Caco-2 (cell line): Measurements from ENCODE around the gene GLYATL1. TPM values are rescaled to one million over a fixed set of nuclear protein-coding genes. Genes with fewer than 3 reads are reported as not detected.

Source experiments
- BruUV-seq: library from RNA; stranded (reverse); fragments of 400-500 nt; replicated peaks from 2 replicates; lab custom pipeline; 2021; lab: Mats Ljungman, UMichigan
- CTCF ChIA-PET: fragments of 300-600 bp; sonication (Branson Sonifier 250); formaldehyde crosslinking; loops from one replicate; lab custom pipeline; 2022; ENCODE audit warnings: antibody characterized with exemption; lab: Charles Lee
- POLR2A ChIA-PET: fragments of 300-600 bp; sonication (Branson Sonifier 250); formaldehyde crosslinking; loops from one replicate; lab custom pipeline; 2022; ENCODE audit warnings: antibody characterized with exemption; lab: Charles Lee
- DNase-seq, 2 experiments: peaks; one replicate each; pipeline versions ENCODE4 v3.0.0 to v3.0.0-alpha.2; 2020 to 2022
- H3K27me3 ChIP-seq: replicated peaks from 2 replicates; pipeline ENCODE4 v1.6.0; 2011; ENCODE audit warnings: low read length; ENCODE audit not compliant: control insufficient read depth, insufficient read depth
- H3K36me3 ChIP-seq: 2 replicates; pipeline ENCODE4 v1.5.1; 2011; ENCODE audit warnings: low read length; ENCODE audit not compliant: control insufficient read depth, insufficient read depth
- H3K4me1 ChIP-seq: fragments of 250-450 bp; sonication (Bioruptor Pico); 2 replicates; pipeline ENCODE4 v1.5.1; 2020; ENCODE audit warnings: mild to moderate bottlenecking
- H3K4me3 ChIP-seq: 2 replicates; pipeline ENCODE4 v1.5.1; 2011; ENCODE audit warnings: low read depth, mild to moderate bottlenecking, control low read depth, low read length
- H3K9me3 ChIP-seq: fragments of 250-450 bp; sonication (Bioruptor Pico); 2 replicates; pipeline ENCODE4 v1.5.1; 2020; ENCODE audit warnings: mild to moderate bottlenecking, moderate library complexity
- H3K27ac Mint-ChIP-seq: one replicate; pipeline ENCODE4 v1.8.0; 2022; ENCODE audit warnings: mixed read lengths; ENCODE audit not compliant: unreplicated experiment
- H3K27me3 Mint-ChIP-seq: one replicate; pipeline ENCODE4 v1.8.0; 2022; ENCODE audit warnings: mixed read lengths; ENCODE audit not compliant: insufficient read depth, unreplicated experiment
- H3K36me3 Mint-ChIP-seq: one replicate; pipeline ENCODE4 v1.8.0; 2022; ENCODE audit warnings: mild to moderate bottlenecking, mixed read lengths; ENCODE audit not compliant: insufficient read depth, unreplicated experiment
- H3K4me1 Mint-ChIP-seq: one replicate; pipeline ENCODE4 v1.8.0; 2022; ENCODE audit warnings: low read depth, mixed read lengths; ENCODE audit not compliant: unreplicated experiment
- H3K4me3 Mint-ChIP-seq: one replicate; pipeline ENCODE4 v1.8.0; 2022; ENCODE audit warnings: mild to moderate bottlenecking, moderate library complexity, mixed read lengths; ENCODE audit not compliant: unreplicated experiment
- H3K9me3 Mint-ChIP-seq: one replicate; pipeline ENCODE4 v1.8.0; 2022; ENCODE audit warnings: mixed read lengths; ENCODE audit not compliant: unreplicated experiment
- CTCF ChIP-seq, 2 experiments: fragments of 200-600 bp in 1 of 2; IDR thresholded peaks; 1 replicate in 1 of 2; 2 replicates in 1 of 2; pipeline versions ENCODE4 v1.5.1 to v1.8.0; 2011 to 2022; ENCODE audit warnings: antibody characterized with exemption in 1 of 2, control low read depth in 1 of 2, inconsistent platforms in 1 of 2, low read depth in 1 of 2, low read length in 1 of 2, mild to moderate bottlenecking in 1 of 2, moderate library complexity in 1 of 2; ENCODE audit not compliant: insufficient read depth in 1 of 2, severe bottlenecking in 1 of 2, unreplicated experiment in 1 of 2
- intact Hi-C: fragments of 100-400 bp; cut with micrococcal nuclease; formaldehyde crosslinking; loops from one replicate; pipeline ENCODE4 v1.10.0; 2022; ENCODE audit not compliant: unreplicated experiment
- total RNA-seq: library from RNA; stranded (reverse); gene quantifications from 2 replicates; pipeline ENCODE4 v1.2.3, GENCODE V29; 2022

Gene GLYATL1
- total RNA-seq, 1 experiment from 2014 or later, result 4.0 TPM

GRCh38 chr11:58938398-58938797 is 890 bp upstream of the GLYATL1 start:
- H3K4me3 ChIP-seq, result no peak overlapping the region
- no peak for TF ChIP-seq CTCF (IDR thresholded peaks at IDR 0.05; ENCODE audit: insufficient read depth in 1 of 2, low read depth in 1 of 2, low read length in 1 of 2, severe bottlenecking in 1 of 2, unreplicated experiment in 1 of 2)
- DNase-seq, result no peak
- BruUV-seq, result no TSS peak
- no peak overlapping the region for H3K4me3 Mint-ChIP-seq
- H3K4me1 Mint-ChIP-seq, result no peaks in the 10 kb centered on the region
- 0 out of 2 replicates have a peak, but pooled peaks cover 6% of the 10 kb centered on the region for H3K4me1 ChIP-seq
- intact Hi-C loops, result no loop called here
- no peaks in the 10 kb centered on the region for H3K27me3 Mint-ChIP-seq
- ChIA-PET POLR2A (no interaction called here), CTCF (no interaction called here)
- H3K9me3 Mint-ChIP-seq, result peaks cover 10% of the 10 kb centered on the region
- no peaks in the 10 kb centered on the region for H3K36me3 Mint-ChIP-seq
- no peaks in the 10 kb centered on the region; the same call in 1 of the 2 replicates for H3K27me3 ChIP-seq
- no peak overlapping the region for H3K27ac Mint-ChIP-seq
- H3K36me3 ChIP-seq, result no peaks in the 10 kb centered on the region
- H3K9me3 ChIP-seq, result no peaks in the 10 kb centered on the region

- POLR2A ChIA-PET, result no interaction called here
- H3K4me1 Mint-ChIP-seq, result peaks cover 2% of the 10 kb centered on the region
- no TSS peak for BruUV-seq
These were observed 740 bp downstream of the GLYATL1 start for GRCh38 chr11:58940028-58940427.

GRCh38 chr11:58941838-58942237 is 2.5 kb downstream of the GLYATL1 start:
- BruUV-seq, result no TSS peak
- no peaks in the 10 kb centered on the region for H3K36me3 Mint-ChIP-seq
- Histone ChIP-seq H3K36me3 (no peaks in the 10 kb centered on the region), H3K9me3 (no peaks in the 10 kb centered on the region), H3K4me3 (no peak overlapping the region), H3K27me3 (no peaks in the 10 kb centered on the region), H3K4me1 (peaks cover 15% of the 10 kb centered on the region; the same call in 1 of the 2 replicates)
- no peak overlapping the region for H3K27ac Mint-ChIP-seq
- peaks cover 10% of the 10 kb centered on the region for H3K9me3 Mint-ChIP-seq
- no peaks in the 10 kb centered on the region for H3K27me3 Mint-ChIP-seq
- no peak for TF ChIP-seq CTCF (IDR thresholded peaks at IDR 0.05; ENCODE audit: insufficient read depth in 1 of 2, low read depth in 1 of 2, low read length in 1 of 2, severe bottlenecking in 1 of 2, unreplicated experiment in 1 of 2)
- no peak for DNase-seq
- CTCF ChIA-PET, result no interaction called here
- H3K4me1 Mint-ChIP-seq, result peaks cover 10% of the 10 kb centered on the region
- no peak overlapping the region for H3K4me3 Mint-ChIP-seq
- intact Hi-C loops, result no loop called here
- POLR2A ChIA-PET, result no interaction called here

More at GRCh38 chr11:58940028-58940427, 740 bp downstream of the GLYATL1 start:
- Mint-ChIP-seq H3K27ac (no peak overlapping the region), H3K9me3 (peaks cover 10% of the 10 kb centered on the region), H3K4me3 (no peak overlapping the region), H3K27me3 (no peaks in the 10 kb centered on the region), H3K36me3 (no peaks in the 10 kb centered on the region)
- no peak for TF ChIP-seq CTCF (IDR thresholded peaks at IDR 0.05; ENCODE audit: insufficient read depth in 1 of 2, low read depth in 1 of 2, low read length in 1 of 2, severe bottlenecking in 1 of 2, unreplicated experiment in 1 of 2)
- Histone ChIP-seq H3K27me3 (no peaks in the 10 kb centered on the region), H3K36me3 (no peaks in the 10 kb centered on the region), H3K9me3 (no peaks in the 10 kb centered on the region), H3K4me3 (no peak overlapping the region), H3K4me1 (peaks cover 7% of the 10 kb centered on the region; the same call in 1 of the 2 replicates)
- intact Hi-C loops, result no loop called here
- CTCF ChIA-PET, result no interaction called here
- DNase-seq, result no peak
